ENCODE results near the gene SYT17.

SYT17 gene

DNA sequence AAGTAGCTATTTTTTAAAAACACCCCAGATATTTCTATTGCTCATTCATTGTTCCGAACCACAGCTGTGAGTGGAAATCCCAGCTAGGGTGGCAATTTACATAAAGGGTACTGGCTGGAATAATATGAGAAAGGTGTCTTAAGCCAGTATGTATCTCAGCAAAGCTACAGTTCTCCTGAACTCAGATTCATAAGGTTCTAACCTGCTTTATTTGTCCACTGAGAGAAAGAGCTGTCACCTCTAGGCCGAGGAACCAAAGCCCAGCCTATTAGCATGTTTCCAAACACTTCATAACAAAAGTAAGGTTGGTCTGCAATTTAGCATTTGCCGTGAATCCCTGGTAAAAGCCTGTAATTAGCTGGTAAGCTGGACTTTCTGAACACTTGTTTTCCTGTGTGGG, 60.5 kb downstream of the SYT17 start:
- TF ChIP-seq, protein P1, sequence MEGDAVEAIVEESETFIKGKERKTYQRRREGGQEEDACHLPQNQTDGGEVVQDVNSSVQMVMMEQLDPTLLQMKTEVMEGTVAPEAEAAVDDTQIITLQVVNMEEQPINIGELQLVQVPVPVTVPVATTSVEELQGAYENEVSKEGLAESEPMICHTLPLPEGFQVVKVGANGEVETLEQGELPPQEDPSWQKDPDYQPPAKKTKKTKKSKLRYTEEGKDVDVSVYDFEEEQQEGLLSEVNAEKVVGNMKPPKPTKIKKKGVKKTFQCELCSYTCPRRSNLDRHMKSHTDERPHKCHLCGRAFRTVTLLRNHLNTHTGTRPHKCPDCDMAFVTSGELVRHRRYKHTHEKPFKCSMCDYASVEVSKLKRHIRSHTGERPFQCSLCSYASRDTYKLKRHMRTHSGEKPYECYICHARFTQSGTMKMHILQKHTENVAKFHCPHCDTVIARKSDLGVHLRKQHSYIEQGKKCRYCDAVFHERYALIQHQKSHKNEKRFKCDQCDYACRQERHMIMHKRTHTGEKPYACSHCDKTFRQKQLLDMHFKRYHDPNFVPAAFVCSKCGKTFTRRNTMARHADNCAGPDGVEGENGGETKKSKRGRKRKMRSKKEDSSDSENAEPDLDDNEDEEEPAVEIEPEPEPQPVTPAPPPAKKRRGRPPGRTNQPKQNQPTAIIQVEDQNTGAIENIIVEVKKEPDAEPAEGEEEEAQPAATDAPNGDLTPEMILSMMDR (conservative IDR thresholded peaks at IDR 0.05; ENCODE audit: low read depth): no peak
- POLR2A ChIA-PET (ENCODE audit: low non-redundant PET): no interaction called here
- CTCF ChIA-PET: no interaction called here
- no peak for DNase-seq (ENCODE audit: low spot score)
- H3K27ac ChIP-seq: no peak overlapping the region

DNA sequence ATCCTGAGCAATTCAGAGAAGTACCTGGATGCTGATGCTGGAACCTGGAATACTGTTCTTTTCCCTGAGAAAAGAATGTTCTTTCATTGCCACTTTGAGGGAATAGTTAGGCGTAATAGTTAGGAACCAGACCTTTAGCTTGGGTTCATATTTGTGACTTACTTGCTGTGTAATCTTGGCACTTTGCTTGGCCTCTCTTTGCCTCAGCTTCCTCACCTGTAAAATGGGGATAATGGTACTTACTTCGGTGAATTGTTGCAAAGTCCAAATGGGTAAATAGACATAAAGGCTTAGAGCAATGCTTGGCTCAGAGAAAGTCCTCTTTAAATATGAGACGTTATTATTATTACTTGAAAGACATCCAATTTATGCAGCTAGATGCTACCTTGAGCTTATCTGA, 62.5 kb downstream of the SYT17 start:
- ChIA-PET POLR2A (ENCODE audit: low non-redundant PET) (no interaction called here), CTCF (interaction anchor here (0.7 kb wide), 1 partner anchor 108 kb away, joined by 8 read pairs; no protein-coding TSS in a partner anchor)
- TF ChIP-seq, protein P1 (conservative IDR thresholded peaks at IDR 0.05; ENCODE audit: low read depth): no peak
- DNase-seq (ENCODE audit: low spot score): no peak
- H3K27ac ChIP-seq: no peak overlapping the region

DNA sequence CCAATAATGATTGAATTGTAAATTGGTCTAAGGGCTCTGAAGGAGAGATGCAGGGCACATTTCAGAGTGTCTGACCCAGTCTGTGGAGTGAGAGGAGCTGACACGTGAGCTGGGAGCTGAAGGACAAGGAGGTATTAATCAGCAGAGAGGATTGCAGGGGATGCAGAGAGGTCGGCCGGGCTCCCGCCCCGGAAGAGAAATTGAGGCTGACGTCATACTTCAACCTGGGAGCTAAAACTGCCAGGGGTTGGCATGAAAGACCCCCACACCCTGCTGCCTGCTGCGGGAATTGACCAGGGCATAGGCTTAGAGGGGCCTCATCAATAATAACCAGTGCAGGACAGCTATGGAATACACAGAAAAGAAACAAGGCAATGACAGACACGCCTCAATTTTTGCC, 63.8 kb downstream of the SYT17 start:
- TF ChIP-seq, protein P1 (conservative IDR thresholded peaks at IDR 0.05; ENCODE audit: low read depth): no peak
- ChIA-PET POLR2A (ENCODE audit: low non-redundant PET) (no interaction called here), CTCF (no interaction called here)
- no peak overlapping the region for H3K27ac ChIP-seq
- no peak for DNase-seq (ENCODE audit: low spot score)

DNA sequence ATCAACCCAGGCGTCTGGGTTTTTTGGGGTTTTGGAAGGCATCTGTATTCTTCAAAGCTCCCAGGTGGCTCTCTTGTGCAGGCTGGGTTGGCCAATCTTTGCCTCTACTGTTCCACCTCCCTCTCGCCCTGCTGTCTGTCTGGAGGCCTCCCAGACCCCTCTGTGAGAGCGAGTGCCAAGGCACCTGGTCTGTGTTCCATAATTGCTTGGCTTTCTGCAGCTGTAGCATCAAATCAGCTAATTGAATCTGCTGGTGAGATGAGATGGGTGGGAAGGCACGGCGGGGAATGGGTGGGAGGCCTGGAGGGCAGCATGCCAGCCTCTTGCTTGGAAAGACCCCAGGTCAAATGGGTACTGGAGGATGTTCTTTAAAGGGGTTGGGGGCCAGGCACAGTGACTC, 64.9 kb downstream of the SYT17 start:
- DNase-seq (ENCODE audit: low spot score): no peak
- no peak overlapping the region for H3K27ac ChIP-seq
- POLR2A ChIA-PET (ENCODE audit: low non-redundant PET): no interaction called here
- CTCF ChIA-PET: no interaction called here
- TF ChIP-seq, protein P1 (conservative IDR thresholded peaks at IDR 0.05; ENCODE audit: low read depth): no peak

DNA sequence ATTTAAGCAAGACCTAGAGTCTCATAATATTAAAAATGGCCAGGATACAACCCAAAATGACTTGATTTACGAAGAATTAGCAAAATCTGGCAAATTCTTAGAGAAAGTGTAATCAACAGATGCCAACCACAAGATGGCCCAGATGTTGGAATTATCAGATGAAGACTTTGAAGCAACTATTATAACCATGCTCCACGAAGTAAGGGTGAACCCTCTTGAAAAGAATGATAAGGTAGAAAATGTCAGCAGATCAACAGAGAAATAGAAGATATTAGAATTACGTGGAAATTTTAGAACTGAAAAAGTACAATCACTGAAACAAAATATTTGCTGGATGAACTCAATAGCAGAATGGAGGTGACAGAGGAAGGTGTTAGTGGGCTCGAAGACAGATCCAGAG, 67.4 kb downstream of the SYT17 start:
- TF ChIP-seq, protein P1 (conservative IDR thresholded peaks at IDR 0.05; ENCODE audit: low read depth): no peak
- no peak overlapping the region for H3K27ac ChIP-seq
- DNase-seq (ENCODE audit: low spot score): no peak
- POLR2A ChIA-PET (ENCODE audit: low non-redundant PET): no interaction called here
- CTCF ChIA-PET: no interaction called here

DNA sequence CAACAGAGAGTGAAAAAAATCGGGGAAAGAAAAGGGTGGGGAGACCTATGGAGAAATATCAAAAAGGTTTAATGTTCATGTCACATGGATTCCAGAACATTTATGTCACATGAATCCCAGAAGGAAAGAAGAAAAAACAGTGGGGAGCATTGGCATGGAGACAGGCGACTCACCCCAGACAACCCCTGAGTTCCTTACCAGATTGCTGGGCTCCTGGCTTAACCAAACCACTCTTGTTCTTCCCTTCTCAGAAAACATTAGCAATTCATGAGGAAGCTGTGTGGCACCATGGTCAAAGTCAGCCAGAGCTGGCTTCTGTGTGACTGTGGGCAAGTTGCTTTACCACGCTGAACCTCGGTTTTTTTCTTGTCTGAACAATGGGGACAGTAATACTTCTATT, 67.8 kb downstream of the SYT17 start:
- TF ChIP-seq, protein P1 (conservative IDR thresholded peaks at IDR 0.05; ENCODE audit: low read depth): no peak
- ChIA-PET CTCF (no interaction called here), POLR2A (ENCODE audit: low non-redundant PET) (no interaction called here)
- no peak overlapping the region for H3K27ac ChIP-seq
- no peak for DNase-seq (ENCODE audit: low spot score)
